ENCODE measurements around the gene TRIM44.

The TRIM44 gene

DNA sequence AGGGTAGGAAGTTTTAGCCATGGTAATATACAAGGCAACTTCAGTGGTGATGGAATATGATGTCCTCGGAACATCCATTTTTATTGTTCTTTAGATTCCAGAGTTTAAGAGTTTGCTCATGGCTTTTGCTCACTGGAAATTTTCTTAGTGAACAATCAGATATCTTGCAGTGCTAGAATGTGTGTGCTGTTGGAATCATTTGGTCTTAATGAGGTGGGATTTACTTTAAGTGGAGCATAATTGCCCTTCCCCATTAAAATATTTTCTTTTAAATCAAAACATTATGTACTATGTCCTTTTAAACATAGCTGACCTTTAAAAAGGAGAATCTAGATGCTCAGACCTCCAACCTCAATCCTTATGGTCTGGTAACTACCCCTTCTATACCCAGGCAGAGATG is 204.0 kb downstream of the TRIM44 start:
- H3K9me3 ChIP-seq (ENCODE audit: insufficient read depth, low read length), result no peaks in the 10 kb centered on the region
- no peaks in the 10 kb centered on the region for H3K36me3 ChIP-seq (ENCODE audit: low read length)
- H2AFZ ChIP-seq (ENCODE audit: low read depth, low read length, severe bottlenecking), result no peak overlapping the region
- TF ChIP-seq, protein P1, sequence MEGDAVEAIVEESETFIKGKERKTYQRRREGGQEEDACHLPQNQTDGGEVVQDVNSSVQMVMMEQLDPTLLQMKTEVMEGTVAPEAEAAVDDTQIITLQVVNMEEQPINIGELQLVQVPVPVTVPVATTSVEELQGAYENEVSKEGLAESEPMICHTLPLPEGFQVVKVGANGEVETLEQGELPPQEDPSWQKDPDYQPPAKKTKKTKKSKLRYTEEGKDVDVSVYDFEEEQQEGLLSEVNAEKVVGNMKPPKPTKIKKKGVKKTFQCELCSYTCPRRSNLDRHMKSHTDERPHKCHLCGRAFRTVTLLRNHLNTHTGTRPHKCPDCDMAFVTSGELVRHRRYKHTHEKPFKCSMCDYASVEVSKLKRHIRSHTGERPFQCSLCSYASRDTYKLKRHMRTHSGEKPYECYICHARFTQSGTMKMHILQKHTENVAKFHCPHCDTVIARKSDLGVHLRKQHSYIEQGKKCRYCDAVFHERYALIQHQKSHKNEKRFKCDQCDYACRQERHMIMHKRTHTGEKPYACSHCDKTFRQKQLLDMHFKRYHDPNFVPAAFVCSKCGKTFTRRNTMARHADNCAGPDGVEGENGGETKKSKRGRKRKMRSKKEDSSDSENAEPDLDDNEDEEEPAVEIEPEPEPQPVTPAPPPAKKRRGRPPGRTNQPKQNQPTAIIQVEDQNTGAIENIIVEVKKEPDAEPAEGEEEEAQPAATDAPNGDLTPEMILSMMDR (IDR thresholded peaks at IDR 0.05; ENCODE audit: insufficient read depth, low read length, poor library complexity, severe bottlenecking), result no peak
- no peak for TF ChIP-seq EZH2phosphoT487 (conservative IDR thresholded peaks at IDR 0.05; ENCODE audit: low read length)
- H3K27me3 ChIP-seq (ENCODE audit: low read length), result no peaks in the 10 kb centered on the region
- no peaks in the 10 kb centered on the region for H3K79me2 ChIP-seq (ENCODE audit: insufficient read depth, low read length)
- H4K20me1 ChIP-seq (ENCODE audit: low read depth, low read length), result no peaks in the 10 kb centered on the region
- H3K9me2 ChIP-seq (replicated peaks; ENCODE audit: insufficient read depth, low read length), result no peaks in the 10 kb centered on the region
- H3F3A ChIP-seq (ENCODE audit: insufficient read depth), result no peaks in the 10 kb centered on the region
- no peak overlapping the region for H3K27ac ChIP-seq (ENCODE audit: low read depth, low read length)
- no peak overlapping the region for H3K4me3 ChIP-seq (ENCODE audit: insufficient read depth, low read length, poor library complexity, severe bottlenecking)
- no peak overlapping the region for H3K4me2 ChIP-seq (ENCODE audit: low read depth, low read length, poor library complexity, severe bottlenecking)
- H3K9ac ChIP-seq (ENCODE audit: low read length), result no peak overlapping the region

Data from SU-DHL-6 (cell line).